Measurements from ENCODE around the gene ADGRF3.

GRCh38 chr2:26364669-26365068, 18.1 kb upstream of the ADGRF3 start:
- TF ChIP-seq POLR2AphosphoS5 (IDR thresholded peaks at IDR 0.05) = no peak
- no peak for TF ChIP-seq CTCF (IDR thresholded peaks at IDR 0.05)
- TF ChIP-seq EP300 (IDR thresholded peaks at IDR 0.05) = no peak

Data from upper lobe of left lung (tissue), 4 donors.